Endothelial cell of umbilical vein (primary cell): ENCODE measurements around the gene IPO4. TPM values are rescaled to one million over a fixed set of nuclear protein-coding genes. Genes with fewer than 3 reads are reported as not detected.

Experiments used
- BruUV-seq: library from RNA; stranded (reverse); fragments of 400-500 nt; replicated peaks from 2 replicates; lab custom pipeline; 2021; lab: Mats Ljungman, UMichigan
- CTCF ChIA-PET: fragments of 300-600, 350-600 bp; sonication (Branson Sonifier 250); formaldehyde crosslinking; loops from one replicate; lab custom pipeline; 2021; ENCODE audit warnings: antibody characterized with exemption, inconsistent platforms; lab: Charles Lee
- POLR2A ChIA-PET: fragments of 300-600, 350-600 bp; sonication (Branson Sonifier 250); formaldehyde crosslinking; loops from one replicate; lab custom pipeline; 2021; ENCODE audit warnings: antibody characterized with exemption, inconsistent platforms; lab: Charles Lee
- DNase-seq: peaks from one replicate; pipeline ENCODE4 v3.0.0-alpha.2; 2011; ENCODE audit warnings: low read depth, low spot score
- FAIRE-seq: peaks from 2 replicates; lab custom pipeline; 2011; peaks lifted over from hg19 to GRCh38; lab: Jason Lieb, UNC
- H2AFZ ChIP-seq: 2 replicates; pipeline ENCODE4 v1.6.0; 2012; ENCODE audit warnings: low read depth, low read length, control low read depth, inconsistent platforms
- H3K27ac ChIP-seq: 2 replicates; pipeline ENCODE4 v1.5.1; 2011; ENCODE audit warnings: low read depth, mild to moderate bottlenecking, control low read depth, low read length, moderate library complexity; ENCODE audit not compliant: insufficient read depth
- H3K27me3 ChIP-seq, 2 experiments: 2 replicates each; pipeline versions ENCODE4 v1.6.0 to v1.6.1; 2011; ENCODE audit warnings: low read length in 2 of 2, mixed read lengths in 1 of 2; ENCODE audit not compliant: control insufficient read depth in 2 of 2, insufficient read depth in 2 of 2
- H3K36me3 ChIP-seq, 2 experiments: 2 replicates in 1 of 2; 3 replicates in 1 of 2; pipeline ENCODE4 v1.5.1; 2011; ENCODE audit warnings: low read length in 2 of 2, mild to moderate bottlenecking in 1 of 2, moderate library complexity in 1 of 2; ENCODE audit not compliant: control insufficient read depth in 2 of 2, insufficient read depth in 2 of 2; ENCODE audit errors: extremely low read depth in 1 of 2
- H3K4me1 ChIP-seq: 3 replicates; pipeline ENCODE4 v1.5.1; 2011; ENCODE audit warnings: mild to moderate bottlenecking, low read length; ENCODE audit not compliant: control insufficient read depth, insufficient read depth; ENCODE audit errors: extremely low read depth
- H3K4me2 ChIP-seq: 2 replicates; pipeline ENCODE4 v1.6.1; 2011; ENCODE audit warnings: low read length, control low read depth, mixed read lengths; ENCODE audit not compliant: insufficient read depth
- H3K4me3 ChIP-seq, 3 experiments: fragments of 200-600 bp in 1 of 3; sonication (generic), shearing (Covaris generic) in 1 of 3; replicated peaks in 1 of 3; 2 replicates each; pipeline ENCODE4 v1.5.1; 2011 to 2016; ENCODE audit warnings: control low read depth in 3 of 3, low read length in 3 of 3, mild to moderate bottlenecking in 2 of 3, inconsistent platforms in 1 of 3, low read depth in 1 of 3, moderate library complexity in 1 of 3; ENCODE audit not compliant: insufficient read depth in 1 of 3
- H3K79me2 ChIP-seq: 2 replicates; pipeline ENCODE4 v1.6.0; 2012; ENCODE audit warnings: low read length, inconsistent platforms; ENCODE audit not compliant: control insufficient read depth, insufficient read depth
- H3K9ac ChIP-seq: replicated peaks from 2 replicates; pipeline ENCODE3; 2011; ENCODE audit warnings: low read length, control low read depth; ENCODE audit not compliant: insufficient read depth; ENCODE audit errors: extremely low read depth
- H3K9me1 ChIP-seq: replicated peaks from 3 replicates; pipeline ENCODE4 v1.6.0; 2011; ENCODE audit warnings: mild to moderate bottlenecking, low read length; ENCODE audit not compliant: control insufficient read depth, insufficient read depth; ENCODE audit errors: extremely low read depth
- H3K9me3 ChIP-seq: replicated peaks from 2 replicates; pipeline ENCODE4 v1.5.1; 2012; ENCODE audit warnings: low read length, inconsistent platforms; ENCODE audit not compliant: control insufficient read depth, insufficient read depth
- H4K20me1 ChIP-seq: replicated peaks from 2 replicates; pipeline ENCODE3; 2011; ENCODE audit warnings: mild to moderate bottlenecking, low read length; ENCODE audit not compliant: control insufficient read depth, insufficient read depth; ENCODE audit errors: extremely low read depth
- EZH2 ChIP-seq: IDR thresholded peaks from 2 replicates; pipeline ENCODE4 v1.6.1; 2012; ENCODE audit warnings: borderline replicate concordance, low read depth, mild to moderate bottlenecking, moderate library complexity, low read length, inconsistent platforms; ENCODE audit not compliant: severe bottlenecking
- FOS ChIP-seq: IDR thresholded peaks from 2 replicates; pipeline ENCODE4 v1.6.1; 2011; ENCODE audit warnings: mild to moderate bottlenecking, low read length, moderate library complexity, borderline replicate concordance; ENCODE audit not compliant: insufficient read depth
- GATA2 ChIP-seq: IDR thresholded peaks from 2 replicates; pipeline ENCODE4 v1.7.0; 2011; ENCODE audit warnings: low read depth, mild to moderate bottlenecking, moderate library complexity, mixed read lengths, low read length; ENCODE audit not compliant: insufficient read length, insufficient read depth
- JUN ChIP-seq: IDR thresholded peaks from 2 replicates; pipeline ENCODE4 v1.6.1; 2011; ENCODE audit warnings: borderline replicate concordance, low read depth; ENCODE audit not compliant: insufficient read length, insufficient read depth
- MYC ChIP-seq: IDR thresholded peaks from one replicate; pipeline ENCODE4 v1.6.1; 2011; ENCODE audit warnings: mild to moderate bottlenecking, low read depth, low read length
- POLR2A ChIP-seq: IDR thresholded peaks from 2 replicates; pipeline ENCODE4 v1.6.1; 2012; ENCODE audit warnings: low read depth, mild to moderate bottlenecking, control low read depth, low read length
- POLR2AphosphoS5 ChIP-seq: IDR thresholded peaks from 2 replicates; pipeline ENCODE4 v1.6.1; 2012; ENCODE audit warnings: low read depth, mild to moderate bottlenecking, control low read depth, low read length, moderate library complexity; ENCODE audit not compliant: insufficient read depth
- dilution Hi-C: fragments of 300-500 bp; cut with MboI; formaldehyde crosslinking; loops from one replicate; pipeline ENCODE4 v1.15.0; 2019; ENCODE audit warnings: low sequenced_read_pairs; ENCODE audit not compliant: extremely low pct_ligation_motif_present
- intact Hi-C: fragments of 100-400 bp; cut with micrococcal nuclease; formaldehyde crosslinking; loops from one replicate; pipeline ENCODE4 v1.10.0; 2022
- polyA plus RNA-seq, 4 experiments: library from polyadenylated mRNA; depleted of rRNA in 3 of 4; stranded (reverse) in 3 of 4; unstranded in 1 of 4; fragments of >200 nt; gene quantifications; 2 replicates each; pipeline versions ENCODE4 v1.2.1 to v1.2.3, GENCODE V29; 2011 to 2012; ENCODE audit warnings: missing spikeins in 1 of 4
- total RNA-seq: library from RNA; stranded (reverse); gene quantifications from 2 replicates; pipeline ENCODE4 v1.2.3, GENCODE V29; 2021
- TF ChIP-seq, protein P1 (sequence below): IDR thresholded peaks from 2 replicates; pipeline ENCODE4 v1.6.1; 2011; ENCODE audit not compliant: insufficient read depth, insufficient read length
- TF ChIP-seq, protein P2 (sequence below), 2 donors: IDR thresholded peaks; 1 replicate in 1 of 2; 2 replicates in 1 of 2; pipeline ENCODE4 v1.5.1; 2011; ENCODE audit warnings: low read length in 2 of 2, mild to moderate bottlenecking in 2 of 2, moderate library complexity in 2 of 2, control low read depth in 1 of 2, inconsistent platforms in 1 of 2, low read depth in 1 of 2; ENCODE audit not compliant: insufficient read depth in 1 of 2; ENCODE audit errors: extremely low read depth in 1 of 2

The IPO4 gene
- total and polyA plus RNA-seq, 2 donors (not counting 3 experiments of a cell fraction or from before 2014, with no cell fraction given) = 24.6 to 66.5 TPM

DNA sequence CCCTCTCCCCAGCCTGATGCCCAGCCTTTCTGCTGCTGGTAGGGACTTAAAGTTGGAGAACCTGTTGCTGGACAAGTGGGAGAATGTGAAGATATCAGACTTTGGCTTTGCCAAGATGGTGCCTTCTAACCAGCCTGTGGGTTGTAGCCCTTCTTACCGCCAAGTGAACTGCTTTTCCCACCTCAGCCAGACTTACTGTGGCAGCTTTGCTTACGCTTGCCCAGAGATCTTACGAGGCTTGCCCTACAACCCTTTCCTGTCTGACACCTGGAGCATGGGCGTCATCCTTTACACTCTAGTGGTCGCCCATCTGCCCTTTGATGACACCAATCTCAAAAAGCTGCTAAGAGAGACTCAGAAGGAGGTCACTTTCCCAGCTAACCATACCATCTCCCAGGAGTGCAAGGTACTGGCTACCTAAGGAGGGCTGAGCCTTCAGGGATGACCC, 18.5 kb upstream of the IPO4 start:
- H3K27me3 ChIP-seq = no peaks in the 10 kb centered on the region
- POLR2A ChIA-PET = interaction anchor here (0.5 kb wide), 1 partner anchor 10 kb away, joined by 3 read pairs; no protein-coding TSS in a partner anchor
- no peaks in the 10 kb centered on the region for H3K4me1 ChIP-seq

DNA sequence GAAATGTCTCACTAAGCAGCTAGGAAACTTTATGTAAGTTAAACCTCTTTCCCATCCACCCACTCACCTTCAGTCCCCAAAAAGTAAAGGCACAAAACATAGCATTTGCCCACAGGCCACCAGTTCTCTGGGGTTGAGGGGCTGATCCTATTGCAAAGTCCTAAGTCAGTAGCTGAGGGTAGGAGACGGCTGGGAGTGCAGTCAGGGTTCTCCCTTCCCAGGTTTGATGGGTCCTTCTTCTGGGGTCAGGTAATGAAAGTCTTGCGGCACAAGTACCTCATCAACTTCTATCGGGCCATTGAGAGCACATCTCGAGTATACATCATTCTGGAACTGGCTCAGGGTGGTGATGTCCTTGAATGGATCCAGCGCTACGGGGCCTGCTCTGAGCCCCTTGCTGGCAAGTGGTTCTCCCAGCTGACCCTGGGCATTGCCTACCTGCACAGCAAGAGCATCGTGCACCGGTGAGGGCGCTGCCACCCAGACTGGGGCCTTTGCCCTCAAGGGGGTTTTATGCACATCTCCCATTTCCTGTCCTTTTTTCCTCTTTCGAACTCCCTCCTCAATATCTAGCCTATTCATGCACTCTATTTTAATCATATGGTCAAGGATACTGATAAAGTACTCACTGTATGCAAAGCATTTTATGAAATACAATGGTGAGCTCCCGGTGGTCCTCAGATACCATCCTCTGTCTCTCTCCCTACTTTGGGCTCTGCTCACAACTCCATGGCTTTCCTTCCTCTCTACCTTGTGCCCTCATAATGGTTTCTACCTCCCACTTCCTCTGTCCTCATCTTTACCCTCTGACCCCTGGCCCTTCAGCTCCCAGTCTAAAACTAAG, 17.9 kb upstream of the IPO4 start:
- Histone ChIP-seq H2AFZ (no peak overlapping the region), H3K9ac (no peak overlapping the region), H4K20me1 (no peaks in the 10 kb centered on the region), H3K27me3 (no peaks in the 10 kb centered on the region), H3K9me3 (no peaks in the 10 kb centered on the region), H3K36me3 (peaks cover 6 to 33% of the 10 kb centered on the region in 2 experiments), H3K4me3 (no peak overlapping the region), H3K4me1 (no peaks in the 10 kb centered on the region), H3K27ac (no peak overlapping the region), H3K4me2 (no peak overlapping the region), H3K9me1 (no peaks in the 10 kb centered on the region), H3K79me2 (no peaks in the 10 kb centered on the region)
- POLR2A ChIA-PET = interaction anchor here (0.5 kb wide), 1 partner anchor 10 kb away, joined by 3 read pairs; no protein-coding TSS in a partner anchor
- CTCF ChIA-PET = interaction anchor here (0.9 to 1.0 kb wide), 2 partner anchors 10 to 90 kb away, joined by 3 read pairs; partner anchors contain the start of gene MDP1
- no peak for DNase-seq
- no TSS peak for BruUV-seq
- no peak for FAIRE-seq
- dilution Hi-C loops = no loop called here
- no peak for TF ChIP-seq POLR2A
- TF ChIP-seq JUN = no peak
- no peak for TF ChIP-seq GATA2
- no peak for TF ChIP-seq EZH2
- TF ChIP-seq, protein P1, sequence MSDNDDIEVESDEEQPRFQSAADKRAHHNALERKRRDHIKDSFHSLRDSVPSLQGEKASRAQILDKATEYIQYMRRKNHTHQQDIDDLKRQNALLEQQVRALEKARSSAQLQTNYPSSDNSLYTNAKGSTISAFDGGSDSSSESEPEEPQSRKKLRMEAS = no peak
- no peak for TF ChIP-seq FOS
- no peak for TF ChIP-seq MYC
- TF ChIP-seq, protein P2, sequence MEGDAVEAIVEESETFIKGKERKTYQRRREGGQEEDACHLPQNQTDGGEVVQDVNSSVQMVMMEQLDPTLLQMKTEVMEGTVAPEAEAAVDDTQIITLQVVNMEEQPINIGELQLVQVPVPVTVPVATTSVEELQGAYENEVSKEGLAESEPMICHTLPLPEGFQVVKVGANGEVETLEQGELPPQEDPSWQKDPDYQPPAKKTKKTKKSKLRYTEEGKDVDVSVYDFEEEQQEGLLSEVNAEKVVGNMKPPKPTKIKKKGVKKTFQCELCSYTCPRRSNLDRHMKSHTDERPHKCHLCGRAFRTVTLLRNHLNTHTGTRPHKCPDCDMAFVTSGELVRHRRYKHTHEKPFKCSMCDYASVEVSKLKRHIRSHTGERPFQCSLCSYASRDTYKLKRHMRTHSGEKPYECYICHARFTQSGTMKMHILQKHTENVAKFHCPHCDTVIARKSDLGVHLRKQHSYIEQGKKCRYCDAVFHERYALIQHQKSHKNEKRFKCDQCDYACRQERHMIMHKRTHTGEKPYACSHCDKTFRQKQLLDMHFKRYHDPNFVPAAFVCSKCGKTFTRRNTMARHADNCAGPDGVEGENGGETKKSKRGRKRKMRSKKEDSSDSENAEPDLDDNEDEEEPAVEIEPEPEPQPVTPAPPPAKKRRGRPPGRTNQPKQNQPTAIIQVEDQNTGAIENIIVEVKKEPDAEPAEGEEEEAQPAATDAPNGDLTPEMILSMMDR (IDR thresholded peaks at IDR 0.05; ENCODE audit: extremely low read depth in 1 of 2, insufficient read depth in 1 of 2, low read depth in 1 of 2, low read length in 2 of 2) = no peak
- no peak for TF ChIP-seq POLR2AphosphoS5
- intact Hi-C loops = no loop called here

More for the DNA sequence above, 18.5 kb upstream of the IPO4 start:
- no peak overlapping the region for H3K4me2 ChIP-seq
- intact Hi-C loops = no loop called here
- no TSS peak for BruUV-seq
- no peak overlapping the region for H3K9ac ChIP-seq
- no peaks in the 10 kb centered on the region for H4K20me1 ChIP-seq
- H2AFZ ChIP-seq = no peak overlapping the region
- H3K79me2 ChIP-seq = no peaks in the 10 kb centered on the region
- no peak overlapping the region for H3K27ac ChIP-seq
- no peaks in the 10 kb centered on the region for H3K9me1 ChIP-seq
- H3K9me3 ChIP-seq = no peaks in the 10 kb centered on the region
- no peak for DNase-seq
- no peak for FAIRE-seq
- dilution Hi-C loops = no loop called here
- CTCF ChIA-PET = interaction anchor here (0.9 kb wide), 1 partner anchor 89 kb away, joined by 3 read pairs; no protein-coding TSS in a partner anchor
- H3K4me3 ChIP-seq = no peak overlapping the region
- peaks cover 6 to 32% of the 10 kb centered on the region in 2 experiments for H3K36me3 ChIP-seq
- TF ChIP-seq POLR2A = no peak
